PC-3 (cell line): ENCODE results near the gene BAZ2B.
"Not testable (repeated sequence)": the region's sequence is repeated elsewhere in the genome, so short reads cannot be mapped to it uniquely, and the experiment has no call there.

Experiments
- CTCF ChIP-seq: fragments of 300-600 bp; sonication (generic); conservative IDR thresholded peaks from 2 replicates; pipeline ENCODE4 v1.5.1; 2017; ENCODE audit warnings: antibody characterized with exemption, low read depth, mild to moderate bottlenecking, low read length
- EZH2 ChIP-seq: fragments of 300-600 bp; sonication (generic); IDR thresholded peaks from one replicate; pipeline ENCODE4 v1.6.1; 2017; ENCODE audit warnings: antibody characterized with exemption, mild to moderate bottlenecking, low read length; ENCODE audit not compliant: unreplicated experiment
- EZH2phosphoT487 ChIP-seq: fragments of 300-600 bp; sonication (generic); IDR thresholded peaks from 2 replicates; pipeline ENCODE4 v1.6.1; 2018; ENCODE audit warnings: mild to moderate bottlenecking, antibody characterized with exemption, low read length, borderline replicate concordance

GRCh38 chr2:159535261-159535660, 81.1 kb downstream of the BAZ2B start:
- TF ChIP-seq CTCF, EZH2phosphoT487, EZH2: not testable (repeated sequence)
